ENCODE measurements around the gene PARG. TPM values are rescaled to one million over a fixed set of nuclear protein-coding genes. Genes with fewer than 3 reads are reported as not detected.
A peak's percentile ranks its signal among the peaks of the same experiment; 100 is the strongest.
"Not testable (repeated sequence)": the region's sequence is repeated elsewhere in the genome, so short reads cannot be mapped to it uniquely, and the experiment has no call there.

The PARG gene
- total RNA-seq = 35.8 TPM

DNA sequence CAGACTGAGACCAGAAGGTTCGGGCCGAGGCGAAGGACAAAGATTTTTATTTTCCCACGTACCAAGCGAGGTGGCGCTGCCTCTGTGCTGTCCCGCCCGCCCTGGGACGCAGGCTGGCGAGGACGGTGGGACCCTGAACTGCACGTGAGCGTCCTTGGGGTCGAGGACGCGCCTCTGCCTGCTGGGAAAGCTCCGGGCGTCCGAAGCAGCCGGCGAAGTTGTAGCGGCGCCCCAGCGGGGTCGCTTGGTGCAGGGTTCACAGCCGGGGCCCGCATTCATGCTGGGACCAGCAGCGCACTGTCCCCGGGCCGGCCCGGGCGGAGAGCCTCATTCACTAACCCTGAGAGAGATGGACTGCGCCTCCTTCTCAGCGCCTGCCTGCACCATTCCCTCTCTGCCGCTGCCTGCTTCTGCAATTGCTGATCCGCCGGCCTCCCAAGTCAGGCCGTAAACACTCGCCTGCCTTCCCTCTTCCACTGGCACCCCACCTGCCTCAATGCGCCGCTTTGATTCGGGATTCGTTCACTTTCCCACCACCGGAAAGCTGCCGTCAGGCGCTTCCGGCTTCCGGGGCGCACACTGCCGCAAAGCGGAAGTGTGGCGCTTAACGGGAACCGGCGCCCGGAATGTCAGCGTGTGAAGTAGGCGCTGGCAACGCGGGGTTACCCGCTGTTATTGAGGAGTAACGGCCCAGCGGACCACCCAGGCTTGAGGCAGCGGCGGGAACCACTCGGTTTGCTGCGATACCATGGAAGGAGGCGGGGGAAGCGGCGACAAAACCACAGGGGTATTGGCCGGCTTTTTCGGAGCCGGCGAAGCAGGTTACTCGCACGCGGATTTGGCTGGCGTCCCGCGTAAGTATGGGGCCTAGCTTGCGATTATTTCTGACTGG, at the start of gene PARG, which contains the start of gene TIMM23B:
Gene PARG (minus strand): TSS at position 581 of the 892 bp plus-strand sequence. CDS start 302 bp downstream, at position 279.
Gene TIMM23B (plus strand): TSS at position 607 of the 892 bp plus-strand sequence. CDS start 142 bp downstream, at position 749.
- DNase-seq (ENCODE audit: low spot score) = peak; percentile 82
- peak; percentile 97 for ATAC-seq
- intact Hi-C loops (cut with DNase I) = not testable (repeated sequence)

DNA sequence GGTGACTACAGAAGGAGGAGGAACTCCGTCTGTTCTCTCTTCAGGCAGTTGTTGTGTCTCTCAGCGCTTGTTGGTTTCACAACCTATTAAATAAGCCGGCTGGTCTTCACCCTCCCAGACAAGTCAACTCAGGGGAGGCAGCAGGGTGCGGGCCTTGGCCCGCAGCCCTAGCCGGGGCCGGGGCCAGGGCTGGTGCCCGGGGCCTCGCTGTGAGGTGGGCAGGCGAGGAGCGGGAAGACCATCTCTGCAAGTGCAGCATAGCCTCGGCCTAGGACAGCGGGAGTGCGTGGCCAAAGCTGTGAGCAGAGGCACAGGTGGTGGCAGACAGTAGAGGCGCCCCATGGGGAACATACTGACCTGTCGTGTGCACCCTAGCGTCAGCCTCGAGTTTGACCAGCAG, 46.5 kb upstream of the PARG start, which contains the start of gene AGAP6:
Gene AGAP6 (plus strand): TSS at position 31 of the 400 bp plus-strand sequence. CDS start 310 bp downstream, at position 341.
- ATAC-seq; DNase-seq (ENCODE audit: low spot score); intact Hi-C loops (cut with DNase I): not testable (repeated sequence)

DNA sequence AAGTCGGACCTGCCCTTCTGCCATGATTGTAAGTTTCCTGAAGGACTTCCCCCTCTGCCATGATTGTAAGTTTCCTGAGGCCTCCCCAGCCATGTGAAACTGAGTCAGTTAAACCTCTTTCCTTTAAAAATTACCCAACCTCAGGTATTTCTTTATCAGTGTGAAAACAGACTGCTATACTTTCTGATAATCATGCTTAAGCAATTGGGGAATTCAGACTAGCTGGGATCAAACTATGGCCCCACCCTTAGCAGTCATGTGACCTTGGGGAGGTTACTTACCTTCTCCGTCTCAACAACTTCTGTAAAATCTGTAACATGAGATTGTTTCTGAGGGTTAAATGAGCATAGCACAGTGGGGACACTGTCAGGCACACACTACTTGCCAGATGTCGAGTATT, 45.4 kb upstream of the PARG start:
- intact Hi-C loops (cut with DNase I) = not testable (repeated sequence)

DNA sequence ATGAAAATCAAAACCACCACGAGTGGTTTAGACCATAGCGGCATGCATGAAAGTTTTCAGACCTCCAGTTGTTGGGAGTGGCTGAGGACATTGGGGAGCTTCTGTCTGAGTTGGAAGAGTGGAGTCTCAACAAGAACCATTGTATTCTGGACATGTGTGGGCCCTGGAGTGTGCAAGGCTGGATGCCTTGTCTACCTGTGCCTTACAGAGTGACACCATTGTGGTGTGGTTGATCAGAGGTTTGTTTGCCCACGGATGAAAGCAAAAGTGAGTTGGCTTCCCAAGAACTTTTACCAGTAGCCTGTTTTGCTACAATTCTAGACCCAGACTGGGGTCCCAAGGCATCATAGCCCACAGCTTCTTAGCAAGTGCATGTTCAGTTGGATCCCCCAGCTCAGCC, 35.9 kb upstream of the PARG start:
- DNase-seq (ENCODE audit: low spot score); intact Hi-C loops (cut with DNase I); ATAC-seq: not testable (repeated sequence)

More for the DNA sequence above, 45.4 kb upstream of the PARG start:
- not testable (repeated sequence) for DNase-seq (ENCODE audit: low spot score); ATAC-seq

DNA sequence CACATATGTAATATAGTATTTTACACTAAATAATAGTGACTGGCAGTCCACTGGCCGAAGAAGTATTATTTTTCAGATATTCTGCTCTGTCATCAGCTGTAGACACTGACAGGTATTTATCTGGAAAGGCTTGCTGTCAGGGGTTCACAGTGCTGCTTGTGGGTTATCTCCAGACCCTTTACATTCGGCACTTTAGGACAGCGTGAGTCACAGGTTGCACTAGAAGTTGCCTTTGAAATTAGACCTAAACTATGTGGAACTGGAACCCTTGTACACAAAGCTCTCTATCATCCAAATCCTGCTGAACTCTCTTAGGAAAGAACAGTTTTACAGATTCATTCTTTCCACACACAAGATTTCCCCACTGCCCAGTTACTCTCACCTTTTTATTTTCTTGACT, 30.3 kb upstream of the PARG start:
- ATAC-seq; DNase-seq (ENCODE audit: low spot score); intact Hi-C loops (cut with DNase I): not testable (repeated sequence)

DNA sequence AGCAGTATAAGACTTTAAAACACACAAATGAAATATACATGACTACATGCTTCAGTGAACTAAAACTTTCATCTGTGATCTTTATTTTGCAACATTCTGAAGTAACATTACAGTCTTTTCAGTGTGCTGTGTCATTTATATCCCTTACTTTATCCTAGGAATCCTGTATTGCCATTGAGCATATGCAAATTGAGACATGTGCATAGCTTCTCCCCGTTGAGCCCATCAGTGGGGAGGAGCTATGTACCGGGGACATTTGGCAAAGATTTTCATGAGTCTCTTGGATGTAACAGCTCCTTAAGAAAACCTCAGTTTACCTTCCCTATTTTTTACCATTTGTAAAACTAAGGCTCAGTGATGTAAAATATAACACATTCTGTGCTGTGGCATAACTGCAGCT, 29.6 kb upstream of the PARG start:
- ATAC-seq; DNase-seq (ENCODE audit: low spot score); intact Hi-C loops (cut with DNase I): not testable (repeated sequence)

DNA sequence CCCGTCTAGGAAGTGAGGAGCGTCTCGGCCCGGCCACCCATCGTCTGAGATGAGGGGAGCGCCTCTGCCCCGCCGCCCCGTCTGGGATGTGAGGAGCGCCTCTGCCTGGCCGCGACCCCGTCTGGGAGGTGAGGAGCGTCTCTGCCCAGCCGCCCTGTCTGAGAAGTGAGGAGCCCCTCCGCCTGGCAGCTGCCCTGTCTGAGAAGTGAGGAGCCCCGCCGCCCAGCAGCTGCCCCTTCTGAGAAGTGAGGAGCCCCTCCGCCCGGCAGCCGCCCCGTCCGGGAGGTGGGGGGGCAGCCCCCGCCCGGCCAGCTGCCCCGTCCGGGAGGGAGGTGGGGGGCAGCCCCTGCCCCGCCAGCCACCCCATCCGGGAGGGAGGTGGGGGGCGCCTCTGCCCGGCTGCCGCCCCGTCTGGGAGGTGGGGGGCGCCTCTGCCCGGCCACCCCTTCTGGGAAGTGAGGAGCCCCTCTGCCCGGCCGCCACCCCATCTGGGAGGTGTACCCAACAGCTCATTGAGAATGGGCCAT, 28.6 kb upstream of the PARG start:
- ATAC-seq; DNase-seq (ENCODE audit: low spot score); intact Hi-C loops (cut with DNase I): not testable (repeated sequence)

DNA sequence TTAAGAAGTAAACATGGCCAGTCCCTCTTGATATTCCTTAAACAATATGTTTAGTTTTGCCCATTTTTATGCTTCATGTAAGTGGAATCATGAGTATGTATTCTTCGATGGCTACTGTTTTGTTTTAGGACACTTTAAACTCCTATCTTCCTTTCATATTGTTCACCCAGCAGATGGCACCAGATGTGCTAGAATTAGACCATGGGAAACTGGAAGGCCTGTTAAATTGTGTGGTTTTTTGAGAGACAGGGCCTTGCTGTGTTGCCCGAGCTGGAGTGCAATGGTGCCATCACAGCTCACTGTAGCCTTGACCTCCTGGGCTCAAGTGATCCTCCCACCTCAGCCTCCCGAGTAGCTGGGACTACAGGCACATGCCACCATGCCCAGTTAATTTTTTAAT, 11.3 kb upstream of the PARG start:
- DNase-seq (ENCODE audit: low spot score); ATAC-seq; intact Hi-C loops (cut with DNase I): not testable (repeated sequence)

DNA sequence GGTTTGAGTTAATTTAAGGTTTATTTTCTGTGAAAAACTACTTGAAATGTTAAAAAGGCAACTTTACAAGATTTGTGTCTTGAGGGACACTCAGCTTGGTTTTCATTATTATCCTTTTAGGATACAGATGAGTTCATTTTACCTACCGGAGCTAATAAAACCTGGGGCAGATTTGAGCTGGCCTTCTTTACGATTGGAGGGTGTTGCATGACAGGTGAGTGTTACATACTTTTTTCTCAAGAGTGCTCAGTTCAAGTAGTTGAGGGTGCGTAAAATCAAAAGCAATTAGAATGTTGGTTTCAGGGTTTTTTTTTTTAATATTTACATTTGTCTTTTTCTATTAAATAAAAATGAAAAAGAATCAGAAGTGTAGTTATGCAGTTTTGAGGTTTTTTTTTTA, 10.2 kb upstream of the PARG start:
- ATAC-seq; DNase-seq (ENCODE audit: low spot score); intact Hi-C loops (cut with DNase I): not testable (repeated sequence)

DNA sequence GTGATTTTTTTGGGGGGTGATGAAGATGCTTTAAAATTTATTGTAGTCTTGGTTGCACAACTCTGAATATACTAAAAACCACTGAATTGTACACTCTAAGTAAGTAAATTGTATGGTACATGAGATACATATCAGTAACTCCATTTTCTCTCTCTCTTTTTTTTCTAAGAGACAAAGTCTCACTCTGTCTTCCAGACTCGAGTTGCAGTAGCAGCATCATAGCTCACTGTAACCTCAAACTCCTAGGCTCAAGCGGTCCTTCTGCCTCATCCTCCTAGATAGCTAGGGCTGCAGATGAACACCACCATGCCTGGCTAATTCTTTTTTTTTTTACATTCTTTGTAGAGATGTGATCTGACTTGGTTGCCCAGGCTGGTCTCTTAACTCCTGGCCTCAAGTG, 6.9 kb upstream of the PARG start:
- DNase-seq (ENCODE audit: low spot score); intact Hi-C loops (cut with DNase I); ATAC-seq: not testable (repeated sequence)

DNA sequence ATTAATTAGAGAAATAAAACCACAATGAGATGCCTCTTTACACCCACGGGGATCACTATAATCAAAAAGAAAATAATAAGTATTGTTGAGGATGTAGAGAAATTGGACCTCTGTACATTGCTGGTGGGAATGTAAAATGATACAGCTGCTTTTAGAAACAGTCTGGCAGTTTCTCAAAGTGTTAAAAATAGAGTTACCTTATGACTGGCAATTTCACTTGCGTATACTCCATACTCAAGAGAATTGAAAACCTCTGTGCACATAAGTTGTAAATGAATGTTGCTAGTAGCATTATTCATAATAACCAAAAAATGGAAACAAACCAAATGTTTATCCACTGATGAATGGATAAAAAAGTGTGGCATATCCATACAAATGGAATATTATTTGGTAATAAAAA, 6.3 kb upstream of the PARG start:
- intact Hi-C loops (cut with DNase I); DNase-seq (ENCODE audit: low spot score); ATAC-seq: not testable (repeated sequence)

DNA sequence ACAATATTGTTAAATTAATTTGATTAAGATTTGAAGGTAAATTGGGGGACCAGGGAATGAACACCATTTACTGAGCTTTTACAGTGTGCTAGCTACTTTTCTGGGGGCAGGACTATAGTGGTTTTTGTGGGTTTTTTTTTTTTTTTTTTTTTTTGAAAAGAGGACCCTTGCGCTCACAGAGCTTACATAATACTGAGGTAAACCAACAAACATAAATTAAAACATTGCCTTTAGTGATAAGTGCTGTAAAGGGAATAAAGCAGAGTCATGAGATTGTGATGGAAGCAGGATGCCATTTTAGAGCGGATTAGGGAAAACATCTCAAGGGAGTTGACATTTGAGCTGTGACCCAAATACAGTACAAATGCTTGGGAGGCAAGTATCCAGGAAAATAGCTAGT, 1.8 kb upstream of the PARG start:
- ATAC-seq; DNase-seq (ENCODE audit: low spot score); intact Hi-C loops (cut with DNase I): not testable (repeated sequence)

DNA sequence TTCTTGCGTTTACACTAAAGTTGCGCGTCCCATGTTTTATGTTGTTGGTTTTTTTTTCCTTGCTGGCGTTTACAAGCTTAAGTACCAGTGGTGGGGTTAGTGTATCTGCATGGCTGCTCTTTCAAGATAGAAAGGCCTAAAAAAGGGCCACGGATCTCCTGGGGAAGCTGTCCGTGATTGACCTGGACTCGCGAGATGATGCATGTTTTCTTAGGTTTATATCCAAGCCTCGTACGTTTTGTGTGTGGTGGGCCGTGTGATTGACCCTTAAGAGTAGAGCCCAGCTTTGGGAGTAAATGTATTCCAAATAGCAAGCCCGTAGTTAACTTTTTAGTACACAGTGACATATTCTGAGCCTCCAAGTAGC, 495 bp upstream of the PARG start:
- intact Hi-C loops (cut with DNase I); DNase-seq (ENCODE audit: low spot score): not testable (repeated sequence)
- peak; percentile 22 for ATAC-seq

DNA sequence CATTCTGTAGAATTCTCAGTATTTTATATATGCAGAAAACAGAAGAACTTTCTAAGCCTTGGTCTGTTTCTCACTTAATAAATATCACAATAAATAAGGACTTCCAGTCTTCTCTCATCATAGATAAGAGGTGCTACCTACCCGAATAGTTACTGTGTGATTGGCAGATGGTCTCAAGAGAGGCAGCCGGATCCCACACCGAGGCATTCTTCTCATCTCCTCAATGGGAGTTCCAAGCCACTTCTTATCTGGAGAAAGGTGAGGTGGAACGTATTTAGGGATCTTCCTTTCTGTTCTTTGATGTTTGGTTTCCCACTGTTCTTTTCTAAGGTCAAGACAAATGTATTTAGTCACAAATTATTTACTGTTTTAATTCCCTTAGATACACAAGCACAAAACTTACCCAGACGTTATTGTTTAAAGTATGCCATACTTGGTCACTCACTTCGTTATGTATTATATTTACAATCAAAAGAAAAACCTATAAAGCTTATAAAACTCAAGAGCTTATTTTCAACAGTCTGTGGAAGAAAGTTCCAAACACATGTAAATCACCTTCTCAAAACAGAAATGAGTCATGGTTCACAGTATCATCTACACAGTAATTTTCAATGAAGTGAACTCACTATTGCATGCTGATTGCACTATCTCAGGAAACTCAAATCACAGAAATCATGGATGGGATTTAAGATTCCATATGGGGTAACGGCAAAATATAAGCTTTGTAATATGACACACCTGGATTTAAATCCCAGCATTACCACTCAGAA, 9.7 kb downstream of the PARG start:
- intact Hi-C loops (cut with DNase I); DNase-seq (ENCODE audit: low spot score); ATAC-seq: not testable (repeated sequence)

DNA sequence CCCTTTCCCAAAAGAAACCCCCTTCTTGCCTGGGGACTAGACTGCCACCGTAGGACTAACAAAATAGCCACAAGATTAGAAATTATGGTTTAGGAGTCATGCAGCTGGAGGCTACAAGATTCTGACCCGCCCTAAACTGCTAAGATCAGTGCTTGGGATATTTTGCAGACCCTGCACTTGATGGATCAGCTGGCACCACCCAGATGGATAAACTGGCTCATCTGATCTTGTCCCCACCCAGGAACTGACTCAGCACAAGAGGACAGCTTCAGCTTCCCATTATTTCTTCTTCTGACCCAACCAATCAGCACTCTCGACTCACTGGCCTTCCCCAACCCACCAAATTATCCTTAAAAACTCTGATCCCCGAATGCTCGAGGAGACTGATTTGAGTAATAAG, 10.6 kb downstream of the PARG start:
- DNase-seq (ENCODE audit: low spot score); ATAC-seq; intact Hi-C loops (cut with DNase I): not testable (repeated sequence)

DNA sequence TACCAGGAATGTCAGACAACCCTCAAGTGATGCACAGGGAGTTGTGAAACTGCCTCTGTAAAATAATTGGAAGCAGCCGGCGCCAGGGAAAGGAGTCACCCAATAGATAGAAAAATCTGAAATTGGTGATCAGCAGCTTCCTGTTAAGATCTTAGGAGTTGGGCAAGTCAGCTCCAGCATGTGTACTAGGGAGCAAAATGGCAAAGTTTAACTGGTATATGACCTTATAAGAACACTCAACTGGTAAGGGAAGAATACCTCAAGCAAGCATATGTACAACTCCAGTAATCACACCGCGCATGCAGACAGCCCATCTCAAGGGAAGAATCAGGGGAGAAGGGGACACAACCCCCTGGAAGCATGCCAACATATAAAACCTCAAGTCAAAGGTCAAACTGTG, 18.3 kb downstream of the PARG start:
- intact Hi-C loops (cut with DNase I); ATAC-seq; DNase-seq (ENCODE audit: low spot score): not testable (repeated sequence)

DNA sequence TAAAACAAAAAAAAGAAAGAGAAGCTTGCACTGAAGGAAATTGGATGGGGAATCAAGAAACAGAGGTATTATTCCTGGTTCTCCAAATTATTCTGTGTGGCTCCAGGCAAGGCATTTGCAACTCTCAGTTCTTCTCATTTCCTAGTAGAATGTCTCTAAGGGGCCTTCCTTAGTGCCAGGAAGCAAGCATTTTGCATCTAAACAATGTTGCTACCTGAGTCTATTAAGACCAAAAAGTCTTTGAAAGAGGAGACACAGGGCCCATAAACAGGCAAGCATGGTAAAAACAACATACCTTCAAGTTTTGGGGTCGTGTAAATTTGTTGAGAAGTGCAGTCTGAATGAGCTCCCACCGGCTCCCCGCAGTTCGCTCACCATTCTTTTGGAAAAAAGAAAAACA, 19.8 kb downstream of the PARG start:
- ATAC-seq; DNase-seq (ENCODE audit: low spot score); intact Hi-C loops (cut with DNase I): not testable (repeated sequence)

DNA sequence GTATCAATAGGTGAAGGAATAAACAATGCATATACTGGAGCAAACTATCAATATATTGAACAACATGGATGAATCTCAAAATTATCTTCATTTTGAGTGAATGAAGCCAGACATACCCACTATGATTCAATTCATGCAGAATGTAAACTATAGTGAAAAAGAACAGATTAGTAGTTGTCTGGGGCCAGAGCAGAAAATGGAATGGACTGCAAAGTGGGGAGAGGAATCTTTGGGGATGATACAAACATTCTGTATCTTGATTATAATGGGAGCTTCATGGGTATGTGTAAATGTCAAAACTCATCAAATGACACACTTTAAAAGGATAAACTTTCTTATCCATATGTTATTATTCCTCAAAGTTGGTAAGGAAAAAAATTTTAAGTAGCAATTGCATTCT, 23.9 kb downstream of the PARG start:
- intact Hi-C loops (cut with DNase I); ATAC-seq; DNase-seq (ENCODE audit: low spot score): not testable (repeated sequence)

DNA sequence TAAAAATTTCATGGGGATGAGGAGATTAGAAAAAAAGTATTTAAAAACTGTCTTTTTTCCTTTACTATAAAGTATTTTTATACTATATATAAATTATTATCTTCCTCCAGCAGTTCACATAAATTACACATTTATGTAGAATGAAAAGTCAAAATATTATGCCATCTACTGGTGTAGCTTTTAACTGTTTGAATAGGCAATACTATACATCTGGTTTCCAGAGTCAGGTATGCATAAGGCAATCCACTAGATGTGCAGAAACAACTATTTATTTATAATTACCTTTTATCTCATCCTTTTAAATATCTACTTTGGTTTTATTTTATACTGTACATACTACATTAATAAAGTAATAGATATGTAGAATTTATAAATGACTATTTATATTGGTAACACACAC, 25.4 kb downstream of the PARG start:
- ATAC-seq; intact Hi-C loops (cut with DNase I); DNase-seq (ENCODE audit: low spot score): not testable (repeated sequence)

Data from sciatic nerve (tissue), 2 donors.